HepG2 (cell line): Measurements from ENCODE around the gene TOP2A. TPM values are rescaled to one million over a fixed set of nuclear protein-coding genes. Genes with fewer than 3 reads are reported as not detected.

Source experiments
- DDIT3 ChIP-seq: sonication (generic); formaldehyde crosslinking; IDR thresholded peaks from 2 replicates; pipeline ENCODE4 v1.4.0; 2020; ENCODE audit warnings: mild to moderate bottlenecking, missing genetic modification reagents
- DRAP1 ChIP-seq: IDR thresholded peaks from 2 replicates; pipeline ENCODE4 v1.6.1; 2016; ENCODE audit warnings: missing genetic modification reagents, missing compliant biosample characterization
- ETV5 ChIP-seq: IDR thresholded peaks from 2 replicates; pipeline ENCODE4 v1.6.1; 2018; ENCODE audit warnings: missing biosample characterization, missing genetic modification reagents, inconsistent platforms, borderline replicate concordance
- FOXP1 ChIP-seq, 2 experiments: fragments of 450-650 bp in 1 of 2; IDR thresholded peaks; 2 replicates each; pipeline ENCODE4 v1.6.1; 2017 to 2018; ENCODE audit warnings: antibody characterized with exemption in 1 of 2
- GZF1 ChIP-seq: sonication (generic); formaldehyde crosslinking; IDR thresholded peaks from 2 replicates; pipeline ENCODE4 v1.5.1; 2020; ENCODE audit warnings: mild to moderate bottlenecking, missing genetic modification reagents
- HNF4G ChIP-seq, 2 experiments: sonication (generic) in 1 of 2; formaldehyde crosslinking in 1 of 2; IDR thresholded peaks; 2 replicates each; pipeline versions ENCODE4 v1.4.0 to v1.6.1; 2011 to 2020; ENCODE audit warnings: borderline replicate concordance in 2 of 2, low read depth in 2 of 2, mild to moderate bottlenecking in 2 of 2, low read length in 1 of 2, missing genetic modification reagents in 1 of 2, moderate library complexity in 1 of 2
- HOMEZ ChIP-seq: IDR thresholded peaks from 2 replicates; pipeline ENCODE4 v1.6.1; 2016; ENCODE audit warnings: low read depth
- MTA3 ChIP-seq: sonication (generic); formaldehyde crosslinking; IDR thresholded peaks from 2 replicates; pipeline ENCODE4 v1.4.0; 2020; ENCODE audit warnings: missing genetic modification reagents
- PITX1 ChIP-seq: sonication (generic); formaldehyde crosslinking; IDR thresholded peaks from 2 replicates; pipeline ENCODE4 v1.5.1; 2020; ENCODE audit warnings: mild to moderate bottlenecking, missing genetic modification reagents
- PRMT3 ChIP-seq: sonication (generic); formaldehyde crosslinking; IDR thresholded peaks from 2 replicates; pipeline ENCODE4 v1.8.1; 2022; ENCODE audit warnings: low read depth, mild to moderate bottlenecking, moderate library complexity, missing genetic modification reagents, borderline replicate concordance
- RBM22 ChIP-seq: fragments of 200-400 bp; formaldehyde crosslinking; optimal IDR thresholded peaks from 2 replicates; pipeline ENCODE3; 2017; ENCODE audit warnings: mild to moderate bottlenecking, low read length, moderate library complexity
- SMAD9 ChIP-seq: sonication (generic); formaldehyde crosslinking; IDR thresholded peaks from 2 replicates; pipeline ENCODE4 v1.5.1; 2020; ENCODE audit warnings: mild to moderate bottlenecking, missing genetic modification reagents
- SNAI1 ChIP-seq: sonication (generic); formaldehyde crosslinking; IDR thresholded peaks from 2 replicates; pipeline ENCODE4 v1.5.0; 2020; ENCODE audit warnings: mild to moderate bottlenecking, missing genetic modification reagents, borderline replicate concordance
- SSRP1 ChIP-seq: IDR thresholded peaks from 2 replicates; pipeline ENCODE4 v1.6.1; 2016; ENCODE audit warnings: control low read depth
- THAP7 ChIP-seq: sonication (generic); formaldehyde crosslinking; IDR thresholded peaks from 2 replicates; pipeline ENCODE4 v1.8.1; 2023; ENCODE audit warnings: mild to moderate bottlenecking, missing genetic modification reagents
- TP53 ChIP-seq: sonication (generic); formaldehyde crosslinking; conservative IDR thresholded peaks from 2 replicates; pipeline ENCODE4 v1.4.0; 2020; ENCODE audit warnings: missing genetic modification reagents
- U2AF2 ChIP-seq: fragments of 200-400 bp; formaldehyde crosslinking; IDR thresholded peaks from 2 replicates; pipeline ENCODE4 v1.6.1; 2017; ENCODE audit warnings: low read depth, mild to moderate bottlenecking, low read length
- ZNF18 ChIP-seq: sonication (generic); formaldehyde crosslinking; IDR thresholded peaks from 2 replicates; pipeline ENCODE4 v1.8.0; 2022; ENCODE audit warnings: mild to moderate bottlenecking, missing genetic modification reagents; ENCODE audit not compliant: insufficient replicate concordance
- ZNF24 ChIP-seq: fragments of 450-650 bp; IDR thresholded peaks from 2 replicates; pipeline ENCODE4 v1.6.1; 2017; ENCODE audit warnings: antibody characterized with exemption, mild to moderate bottlenecking
- ZNF282 ChIP-seq: fragments of 450-650 bp; IDR thresholded peaks from 2 replicates; pipeline ENCODE4 v1.6.1; 2018; ENCODE audit not compliant: partially characterized antibody
- ZNF446 ChIP-seq: sonication (generic); formaldehyde crosslinking; IDR thresholded peaks from 2 replicates; pipeline ENCODE4 v1.5.0; 2020; ENCODE audit warnings: mild to moderate bottlenecking, missing genetic modification reagents
- ZNF451 ChIP-seq: sonication (generic); formaldehyde crosslinking; IDR thresholded peaks from 2 replicates; pipeline ENCODE4 v1.5.0; 2020; ENCODE audit warnings: mild to moderate bottlenecking, missing genetic modification reagents
- ZNF484 ChIP-seq: sonication (generic); formaldehyde crosslinking; IDR thresholded peaks from 2 replicates; pipeline ENCODE4 v1.5.1; 2020; ENCODE audit warnings: mild to moderate bottlenecking, low read depth, missing genetic modification reagents, borderline replicate concordance
- ZNF644 ChIP-seq: IDR thresholded peaks from 2 replicates; pipeline ENCODE4 v1.6.1; 2016; ENCODE audit warnings: low read depth
- ZNF891 ChIP-seq: sonication (generic); formaldehyde crosslinking; IDR thresholded peaks from 2 replicates; pipeline ENCODE4 v1.5.0; 2020; ENCODE audit warnings: mild to moderate bottlenecking, missing genetic modification reagents
- polyA plus RNA-seq, 8 experiments: library from polyadenylated mRNA; depleted of rRNA in 3 of 8; stranded (reverse) in 7 of 8; unstranded in 1 of 8; fragments of >200 nt; fragmentation: Illumina TruSeq in 4 of 8; extraction: Trizol in 4 of 8; gene quantifications; 2 replicates each; pipeline versions ENCODE4 v1.2.1 to v1.2.3, GENCODE V29; 2011 to 2016; ENCODE audit warnings: low read depth in 4 of 8, missing spikeins in 1 of 8, mixed read lengths in 1 of 8; ENCODE audit not compliant: insufficient read depth in 1 of 8
- total RNA-seq, 5 experiments: library from RNA; depleted of rRNA; stranded (reverse); fragments of >200 nt; fragmentation: Illumina TruSeq; extraction: Trizol; gene quantifications; 2 replicates each; pipeline ENCODE4 v1.2.3, GENCODE V29; 2016; ENCODE audit warnings: low read depth in 1 of 5

TOP2A gene
- total and polyA plus RNA-seq, 2 of the 13 experiments (the other 11 are each of a cell fraction or from before 2014, with no cell fraction given) = 108 to 327 TPM

GRCh38 chr17:40448639-40449261 is 31.1 kb upstream of the TOP2A start (continued):
- peak; percentile 59; the same call in 1 of the 2 replicates for TF ChIP-seq ZNF644 (CRISPR knock-in tag)
- peak; percentile 73 for TF ChIP-seq DRAP1
- TF ChIP-seq ZNF24 = no peak
- TF ChIP-seq U2AF2 = no peak
- no peak for TF ChIP-seq ZNF446 (CRISPR knock-in tag)
- TF ChIP-seq MTA3 (CRISPR knock-in tag) = no peak
- no peak; the same call in 1 of the 2 replicates for TF ChIP-seq HNF4G (IDR thresholded peaks at IDR 0.05; ENCODE audit: borderline replicate concordance, low read depth, low read length)
- TF ChIP-seq HNF4G (CRISPR knock-in tag; IDR thresholded peaks at IDR 0.05; ENCODE audit: borderline replicate concordance, low read depth) = peak; percentile 85
- no peak for TF ChIP-seq ZNF18 (CRISPR knock-in tag)
- TF ChIP-seq ZNF282 = no peak
- no peak; the same call in 1 of the 2 replicates for TF ChIP-seq SMAD9 (CRISPR knock-in tag)
- TF ChIP-seq PITX1 = peak; percentile 86
- TF ChIP-seq DDIT3 (CRISPR knock-in tag) = no peak
- no peak for TF ChIP-seq PRMT3
- TF ChIP-seq TP53 (CRISPR knock-in tag) = no peak
- TF ChIP-seq HOMEZ (CRISPR knock-in tag) = no peak
- no peak for TF ChIP-seq FOXP1 (IDR thresholded peaks at IDR 0.05)
- peak; percentile 93 for TF ChIP-seq FOXP1 (CRISPR knock-in tag; IDR thresholded peaks at IDR 0.05)
- TF ChIP-seq SSRP1 (CRISPR knock-in tag) = peak; percentile 92; the same call in 1 of the 2 replicates
- peak; percentile 63; the same call in 1 of the 2 replicates for TF ChIP-seq ETV5 (CRISPR knock-in tag)
- no peak; the same call in 1 of the 2 replicates for TF ChIP-seq ZNF451 (CRISPR knock-in tag)
- TF ChIP-seq ZNF891 = no peak; the same call in 1 of the 2 replicates
- TF ChIP-seq THAP7 (CRISPR knock-in tag) = no peak
- no peak for TF ChIP-seq SNAI1
- no peak; the same call in 1 of the 2 replicates for TF ChIP-seq ZNF484 (CRISPR knock-in tag)
- TF ChIP-seq RBM22 = no peak
- TF ChIP-seq GZF1 (CRISPR knock-in tag) = no peak; the same call in 1 of the 2 replicates
